PC-3 (cell line): ENCODE data around the gene HNRNPC. TPM values are rescaled to one million over a fixed set of nuclear protein-coding genes. Genes with fewer than 3 reads are reported as not detected.
"Not testable (repeated sequence)": the region's sequence is repeated elsewhere in the genome, so short reads cannot be mapped to it uniquely, and the experiment has no call there.

Experiments
- ATAC-seq: fragments of 200-7000 bp; cut with Tn5 transposase; 2 replicates; pipeline ENCODE4 v1.9.1; 2020; ENCODE audit warnings: mild to moderate bottlenecking, moderate library complexity
- BruUV-seq: library from RNA; stranded (reverse); fragments of 400-500 nt; replicated peaks from 2 replicates; lab custom pipeline; 2021; lab: Mats Ljungman, UMichigan
- CTCF ChIA-PET: fragments of 300-600 bp; sonication (Branson Sonifier 250); formaldehyde crosslinking; loops from one replicate; lab custom pipeline; 2022; ENCODE audit warnings: antibody characterized with exemption; lab: Charles Lee
- POLR2A ChIA-PET: fragments of 300-600 bp; sonication (Branson Sonifier 250); formaldehyde crosslinking; loops from one replicate; lab custom pipeline; 2022; ENCODE audit warnings: antibody characterized with exemption; ENCODE audit not compliant: unreplicated experiment; lab: Charles Lee
- DNase-seq: peaks from one replicate; pipeline ENCODE4 v3.0.0-alpha.2; 2015
- H2AFZ ChIP-seq: fragments of 300-600 bp; sonication (generic); 2 replicates; pipeline ENCODE4 v1.6.0; 2016; ENCODE audit warnings: antibody characterized with exemption, low read length
- H3F3A ChIP-seq: fragments of 300-600 bp; sonication (generic); one replicate; pipeline ENCODE4 v1.6.0; 2017; ENCODE audit warnings: antibody characterized with exemption, low read length, control low read depth, mild to moderate bottlenecking; ENCODE audit not compliant: unreplicated experiment
- H3K27ac ChIP-seq: fragments of 300-600 bp; sonication (generic); 2 replicates; pipeline ENCODE4 v1.5.1; 2016; ENCODE audit warnings: mild to moderate bottlenecking, low read length
- H3K27me3 ChIP-seq: fragments of 300-600 bp; sonication (generic); 2 replicates; pipeline ENCODE4 v1.6.1; 2016; ENCODE audit warnings: low read length, mixed read lengths
- H3K36me3 ChIP-seq: fragments of 300-600 bp; sonication (generic); 2 replicates; pipeline ENCODE4 v1.6.1; 2016; ENCODE audit warnings: low read depth, mixed run types, low read length, mixed read lengths
- H3K4me1 ChIP-seq: fragments of 300-600 bp; sonication (generic); 2 replicates; pipeline ENCODE4 v1.5.1; 2016; ENCODE audit warnings: low read length; ENCODE audit not compliant: insufficient read depth
- H3K4me2 ChIP-seq: fragments of 300-600 bp; sonication (generic); 2 replicates; pipeline ENCODE4 v1.6.0; 2016; ENCODE audit warnings: low read length
- H3K4me3 ChIP-seq: fragments of 300-600 bp; sonication (generic); 2 replicates; pipeline ENCODE4 v1.5.1; 2016; ENCODE audit warnings: mild to moderate bottlenecking, low read length, mixed read lengths
- H3K79me2 ChIP-seq: fragments of 300-600 bp; sonication (generic); 2 replicates; pipeline ENCODE4 v1.6.1; 2017; ENCODE audit warnings: low read length, mixed read lengths
- H3K9ac ChIP-seq: fragments of 300-600 bp; sonication (generic); 2 replicates; pipeline ENCODE4 v1.6.0; 2016; ENCODE audit warnings: mild to moderate bottlenecking, low read length
- H3K9me2 ChIP-seq: fragments of 300-600 bp; sonication (generic); replicated peaks from 2 replicates; pipeline ENCODE4 v1.6.1; 2016; ENCODE audit warnings: mixed run types, low read length, mixed read lengths
- H3K9me3 ChIP-seq: fragments of 300-600 bp; sonication (generic); 2 replicates; pipeline ENCODE4 v1.6.1; 2016; ENCODE audit warnings: low read length, mixed read lengths
- H4K20me1 ChIP-seq: fragments of 300-600 bp; sonication (generic); 2 replicates; pipeline ENCODE4 v1.6.1; 2016; ENCODE audit warnings: low read length, mixed read lengths
- CTCF ChIP-seq: fragments of 300-600 bp; sonication (generic); conservative IDR thresholded peaks from 2 replicates; pipeline ENCODE4 v1.5.1; 2017; ENCODE audit warnings: antibody characterized with exemption, low read depth, mild to moderate bottlenecking, low read length
- EZH2 ChIP-seq: fragments of 300-600 bp; sonication (generic); IDR thresholded peaks from one replicate; pipeline ENCODE4 v1.6.1; 2017; ENCODE audit warnings: antibody characterized with exemption, mild to moderate bottlenecking, low read length; ENCODE audit not compliant: unreplicated experiment
- EZH2phosphoT487 ChIP-seq: fragments of 300-600 bp; sonication (generic); IDR thresholded peaks from 2 replicates; pipeline ENCODE4 v1.6.1; 2018; ENCODE audit warnings: mild to moderate bottlenecking, antibody characterized with exemption, low read length, borderline replicate concordance
- intact Hi-C: fragments of 100-400 bp; cut with micrococcal nuclease; formaldehyde crosslinking; loops from 2 replicates; pipeline ENCODE4 v1.9.0; 2023
- total RNA-seq: library from RNA; depleted of rRNA; stranded (reverse); fragments of >200 nt; gene quantifications from 2 replicates; pipeline ENCODE4 v1.2.3, GENCODE V29; 2014

Gene HNRNPC
- total RNA-seq, 1 experiment from 2014 or later: 682 TPM

GRCh38 chr14:21257394-21257909 lies 11.8 kb downstream of the HNRNPC start:
- H3K9me3 ChIP-seq: no peaks in the 10 kb centered on the region
- CTCF ChIA-PET: no interaction called here
- H2AFZ ChIP-seq: no peak overlapping the region
- peaks cover 70% of the 10 kb centered on the region for H3K36me3 ChIP-seq
- 0 out of 2 replicates have a peak, but pooled peaks cover 4% of the 10 kb centered on the region for H3K4me1 ChIP-seq
- H3K9ac ChIP-seq: no peak overlapping the region
- intact Hi-C loops: no loop called here
- POLR2A ChIA-PET: interaction anchor here (0.6 to 0.7 kb wide), 2 partner anchors 42 to 254 kb away, joined by 3 to 4 read pairs; partner anchors contain the start of gene METTL3
- peaks cover 8% of the 10 kb centered on the region for H3F3A ChIP-seq
- H3K9me2 ChIP-seq: no peaks in the 10 kb centered on the region
- H3K4me3 ChIP-seq: no peak overlapping the region
- TF ChIP-seq EZH2phosphoT487 (no peak), CTCF (no peak), EZH2 (no peak)
- peaks cover 96% of the 10 kb centered on the region for H3K79me2 ChIP-seq
- no peak overlapping the region for H3K4me2 ChIP-seq
- no peak for ATAC-seq
- no peaks in the 10 kb centered on the region for H3K27me3 ChIP-seq
- peaks cover 91% of the 10 kb centered on the region for H4K20me1 ChIP-seq
- no peak overlapping the region for H3K27ac ChIP-seq
- no TSS peak for BruUV-seq
- DNase-seq: no peak

- Histone ChIP-seq H3K9me2 (no peaks in the 10 kb centered on the region), H3F3A (peaks cover 11% of the 10 kb centered on the region), H3K79me2 (peaks cover 96% of the 10 kb centered on the region), H3K36me3 (peaks cover 70% of the 10 kb centered on the region), H3K4me3 (no peak overlapping the region), H3K4me2 (no peak overlapping the region), H2AFZ (no peak overlapping the region), H4K20me1 (peaks cover 91% of the 10 kb centered on the region), H3K27me3 (no peaks in the 10 kb centered on the region), H3K4me1 (no peaks in the 10 kb centered on the region), H3K27ac (no peak overlapping the region), H3K9ac (no peak overlapping the region), H3K9me3 (no peaks in the 10 kb centered on the region)
- ChIA-PET CTCF (no interaction called here), POLR2A (interaction anchor here (0.6 kb wide), 1 partner anchor 42 kb away, joined by 3 read pairs; no protein-coding TSS in a partner anchor)
- DNase-seq (no peak), ATAC-seq (no peak)
- no peak for TF ChIP-seq EZH2
- no peak for TF ChIP-seq CTCF
- TF ChIP-seq EZH2phosphoT487: no peak
- BruUV-seq: no TSS peak
- intact Hi-C loops: no loop called here
Measured at GRCh38 chr14:21256539-21257393, 12.5 kb downstream of the HNRNPC start.

GRCh38 chr14:21256102-21256447 lies 13.2 kb downstream of the HNRNPC start:
- H3K4me1 ChIP-seq, H3K9ac ChIP-seq, H3K4me2 ChIP-seq, POLR2A ChIA-PET, ATAC-seq, H3K9me2 ChIP-seq, BruUV-seq, DNase-seq, H3K9me3 ChIP-seq, H2AFZ ChIP-seq, CTCF ChIA-PET, H3K27ac ChIP-seq, intact Hi-C loops, H3K4me3 ChIP-seq, H3K27me3 ChIP-seq: not testable (repeated sequence)
- Histone ChIP-seq H4K20me1 (peaks cover 91% of the 10 kb centered on the region), H3K79me2 (peaks cover 96% of the 10 kb centered on the region), H3K36me3 (peaks cover 71% of the 10 kb centered on the region), H3F3A (peaks cover 14% of the 10 kb centered on the region)
